Trophoblast cell (in vitro differentiated cells and primary cell): ENCODE data around the gene TAS2R13.

Source experiments
- DNase-seq, 2 donors: peaks; one replicate each; pipeline ENCODE4 v3.0.0-alpha.2; 2016
- H2AFZ ChIP-seq: 2 replicates; pipeline ENCODE4 v1.6.1; 2013; ENCODE audit warnings: low read length, moderate library complexity, mild to moderate bottlenecking; ENCODE audit not compliant: insufficient read depth, poor library complexity
- H2AK5ac ChIP-seq: 2 replicates; pipeline ENCODE4 v1.6.1; 2013; ENCODE audit warnings: mild to moderate bottlenecking, low read length
- H2BK120ac ChIP-seq: 2 replicates; pipeline ENCODE4 v1.6.1; 2013; ENCODE audit warnings: low read length, mild to moderate bottlenecking, moderate library complexity; ENCODE audit not compliant: insufficient read depth, poor library complexity
- H2BK12ac ChIP-seq: 2 replicates; pipeline ENCODE4 v1.6.1; 2013; ENCODE audit warnings: mild to moderate bottlenecking, low read length, moderate library complexity
- H2BK5ac ChIP-seq: 2 replicates; pipeline ENCODE4 v1.6.1; 2013; ENCODE audit warnings: low read length, low read depth, moderate library complexity, mild to moderate bottlenecking; ENCODE audit not compliant: poor library complexity
- H3K14ac ChIP-seq: 2 replicates; pipeline ENCODE4 v1.6.1; 2013; ENCODE audit warnings: mild to moderate bottlenecking, low read length
- H3K18ac ChIP-seq: 2 replicates; pipeline ENCODE4 v1.6.1; 2013; ENCODE audit warnings: mild to moderate bottlenecking, low read length
- H3K23ac ChIP-seq: 2 replicates; pipeline ENCODE4 v1.6.1; 2013; ENCODE audit warnings: low read length
- H3K27ac ChIP-seq: 2 replicates; pipeline ENCODE4 v1.5.1; 2013; ENCODE audit warnings: low read depth, mild to moderate bottlenecking, inconsistent platforms, low read length, moderate library complexity
- H3K27me3 ChIP-seq: 2 replicates; pipeline ENCODE4 v1.6.1; 2013; ENCODE audit warnings: inconsistent platforms, mild to moderate bottlenecking, low read length, moderate library complexity; ENCODE audit not compliant: insufficient read depth
- H3K36me3 ChIP-seq, 2 experiments: 1 replicate in 1 of 2; 2 replicates in 1 of 2; pipeline ENCODE4 v1.6.1; 2013; ENCODE audit warnings: low read length in 2 of 2, mild to moderate bottlenecking in 2 of 2, moderate library complexity in 1 of 2; ENCODE audit not compliant: insufficient read depth in 2 of 2, control insufficient read depth in 1 of 2
- H3K4ac ChIP-seq: 2 replicates; pipeline ENCODE4 v1.6.1; 2013; ENCODE audit warnings: low read depth, mild to moderate bottlenecking, low read length, moderate library complexity
- H3K4me1 ChIP-seq, 2 experiments: 1 replicate in 1 of 2; 2 replicates in 1 of 2; pipeline ENCODE4 v1.6.1; 2013; ENCODE audit warnings: low read length in 2 of 2, mild to moderate bottlenecking in 2 of 2, moderate library complexity in 1 of 2; ENCODE audit not compliant: insufficient read depth in 2 of 2, control insufficient read depth in 1 of 2
- H3K4me2 ChIP-seq: 2 replicates; pipeline ENCODE4 v1.6.1; 2013; ENCODE audit warnings: inconsistent platforms, mild to moderate bottlenecking, low read length, moderate library complexity
- H3K4me3 ChIP-seq: 2 replicates; pipeline ENCODE4 v1.5.1; 2013; ENCODE audit warnings: mild to moderate bottlenecking, low read depth, low read length, inconsistent platforms
- H3K79me1 ChIP-seq: one replicate; pipeline ENCODE4 v1.6.1; 2013; ENCODE audit warnings: low read length
- H3K79me2 ChIP-seq: 2 replicates; pipeline ENCODE4 v1.6.1; 2013; ENCODE audit warnings: low read length, mild to moderate bottlenecking; ENCODE audit not compliant: control insufficient read depth, insufficient read depth, poor library complexity
- H3K9ac ChIP-seq: 2 replicates; pipeline ENCODE4 v1.6.1; 2013; ENCODE audit warnings: mild to moderate bottlenecking, low read length
- H3K9me3 ChIP-seq: 2 replicates; pipeline ENCODE4 v1.6.1; 2013; ENCODE audit warnings: low read depth, mild to moderate bottlenecking, control low read depth, inconsistent platforms, low read length; ENCODE audit not compliant: insufficient read depth
- H4K12ac ChIP-seq: 2 replicates; pipeline ENCODE4 v1.6.1; 2013; ENCODE audit warnings: low read depth, mild to moderate bottlenecking, low read length, moderate library complexity
- H4K8ac ChIP-seq: 2 replicates; pipeline ENCODE4 v1.6.1; 2013; ENCODE audit warnings: low read depth, mild to moderate bottlenecking, low read length, moderate library complexity
- H4K91ac ChIP-seq: one replicate; pipeline ENCODE4 v1.6.1; 2013; ENCODE audit warnings: low read depth, mild to moderate bottlenecking, low read length, moderate library complexity
- WGBS: extraction: QIAGEN DNeasy Blood & Tissue Kit; methylation state at CpG from one replicate; pipeline ENCODE4 v1.1.7; 2013; ENCODE audit warnings: missing lambda C conversion rate; ENCODE audit not compliant: insufficient read length, insufficient coverage; ENCODE audit errors: extremely low coverage; 5-methylcytosine and 5-hydroxymethylcytosine counted together

The TAS2R13 gene

DNA sequence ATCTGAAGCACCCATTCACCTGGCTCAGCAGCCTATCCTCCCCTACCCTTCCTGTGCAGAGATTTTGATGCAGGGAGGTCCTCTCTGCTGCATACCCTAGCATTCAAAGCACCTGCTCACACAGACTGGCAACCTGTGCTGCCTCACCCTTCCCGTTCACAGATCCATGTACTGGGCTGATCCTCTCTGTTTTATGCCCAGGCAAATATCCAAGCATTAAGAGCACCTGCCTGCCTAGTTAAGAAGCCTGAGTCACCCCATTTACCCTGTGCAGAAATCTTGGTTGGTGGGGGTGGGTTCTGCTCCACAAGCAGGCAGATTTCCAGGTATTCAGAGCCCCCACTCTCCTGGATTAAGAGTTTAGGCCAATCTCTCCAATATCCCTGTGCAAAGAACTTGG lies 8.4 kb downstream of the TAS2R13 start:
- Histone ChIP-seq H3K27me3 (no peaks in the 10 kb centered on the region), H2BK12ac (no peak overlapping the region), H3K9me3 (peaks cover 1% of the 10 kb centered on the region), H4K12ac (no peak overlapping the region), H3K27ac (no peak overlapping the region), H2BK5ac (no peak overlapping the region), H3K79me1 (no peaks in the 10 kb centered on the region), H3K4ac (no peak overlapping the region), H3K4me2 (no peak overlapping the region), H2AFZ (no peak overlapping the region), H4K91ac (no peak overlapping the region), H2AK5ac (no peak overlapping the region), H3K4me1 (no peaks in the 10 kb centered on the region), H3K4me3 (no peak overlapping the region), H4K8ac (no peak overlapping the region), H3K14ac (no peak overlapping the region), H2BK120ac (no peak overlapping the region), H3K23ac (no peak overlapping the region), H3K36me3 (no peaks in the 10 kb centered on the region), H3K18ac (no peak overlapping the region), H3K9ac (peak overlapping the region; percentile 23), H3K79me2 (no peaks in the 10 kb centered on the region)
- WGBS: no CpG with 5 or more reads among the region's 1 CpG
- DNase-seq: no peak

DNA sequence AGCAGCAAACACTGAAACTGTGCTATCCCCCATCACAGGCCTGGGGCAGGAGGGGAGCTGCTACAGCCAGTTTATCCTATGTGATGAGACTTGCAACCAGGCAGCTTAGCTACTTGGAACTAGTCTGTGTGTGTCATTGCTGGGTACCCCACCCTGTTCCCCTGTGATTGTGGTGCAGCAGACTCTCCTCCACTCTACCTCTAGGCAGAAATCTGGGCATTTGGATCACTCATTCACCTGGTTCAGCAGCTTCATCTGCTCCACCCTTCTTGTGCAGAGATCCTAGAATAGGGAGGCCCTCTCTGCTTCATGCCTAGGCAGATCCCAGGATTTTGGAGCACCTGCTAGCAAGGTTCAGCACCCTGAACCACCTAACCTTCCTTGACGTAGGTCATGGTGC lies 8.8 kb downstream of the TAS2R13 start:
- H2AK5ac ChIP-seq: no peak overlapping the region
- H2BK120ac ChIP-seq: no peak overlapping the region
- no peaks in the 10 kb centered on the region for H3K79me1 ChIP-seq
- H4K12ac ChIP-seq: no peak overlapping the region
- no peak overlapping the region for H3K14ac ChIP-seq
- no peaks in the 10 kb centered on the region for H3K36me3 ChIP-seq
- H3K9ac ChIP-seq: no peak overlapping the region
- H4K91ac ChIP-seq: no peak overlapping the region
- H3K79me2 ChIP-seq: no peaks in the 10 kb centered on the region
- H4K8ac ChIP-seq: no peak overlapping the region
- no peak overlapping the region for H2BK5ac ChIP-seq
- no peak for DNase-seq
- no peak overlapping the region for H3K4ac ChIP-seq
- no peaks in the 10 kb centered on the region for H3K27me3 ChIP-seq
- H3K23ac ChIP-seq: peak overlapping the region; percentile 50
- H2BK12ac ChIP-seq: no peak overlapping the region
- WGBS: no CpG with 5 or more reads among the region's 1 CpG
- H3K4me3 ChIP-seq: no peak overlapping the region
- H3K4me1 ChIP-seq: no peaks in the 10 kb centered on the region
- no peak overlapping the region for H3K18ac ChIP-seq
- H3K27ac ChIP-seq: no peak overlapping the region
- peaks cover 1% of the 10 kb centered on the region for H3K9me3 ChIP-seq
- no peak overlapping the region for H2AFZ ChIP-seq
- H3K4me2 ChIP-seq: no peak overlapping the region

DNA sequence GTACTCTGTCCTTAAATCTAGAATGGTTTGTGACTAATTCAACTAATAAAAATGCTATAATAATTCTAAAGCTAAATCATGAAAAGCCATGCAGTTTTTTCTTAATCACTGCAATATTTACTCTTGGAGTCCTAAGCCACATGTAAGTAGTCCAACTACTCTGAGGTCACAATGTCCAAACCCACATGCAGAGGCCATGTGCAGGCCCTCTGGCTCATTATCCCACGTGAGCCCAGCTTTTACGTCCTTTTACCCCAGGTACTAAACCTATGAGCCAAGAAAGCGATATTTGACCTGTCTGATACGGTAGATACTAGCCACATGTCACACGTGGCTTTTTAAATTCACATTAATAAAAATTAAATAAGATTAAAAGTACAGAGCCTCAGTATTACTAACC lies 12.5 kb downstream of the TAS2R13 start:
- no peak overlapping the region for H4K12ac ChIP-seq
- H2BK5ac ChIP-seq: no peak overlapping the region
- no peak overlapping the region for H3K27ac ChIP-seq
- no peaks in the 10 kb centered on the region for H3K4me1 ChIP-seq
- H3K36me3 ChIP-seq: no peaks in the 10 kb centered on the region
- no peak overlapping the region for H3K18ac ChIP-seq
- H3K27me3 ChIP-seq: no peaks in the 10 kb centered on the region
- peaks cover 1% of the 10 kb centered on the region for H3K9me3 ChIP-seq
- H2BK12ac ChIP-seq: no peak overlapping the region
- WGBS: no CpG with 5 or more reads among the region's 5 CpGs
- DNase-seq: no peak
- no peak overlapping the region for H3K14ac ChIP-seq
- no peak overlapping the region for H2BK120ac ChIP-seq
- no peak overlapping the region for H2AFZ ChIP-seq
- H3K79me1 ChIP-seq: no peaks in the 10 kb centered on the region
- H4K91ac ChIP-seq: no peak overlapping the region
- H4K8ac ChIP-seq: no peak overlapping the region
- no peak overlapping the region for H3K23ac ChIP-seq
- no peak overlapping the region for H2AK5ac ChIP-seq
- no peak overlapping the region for H3K4me3 ChIP-seq
- no peak overlapping the region for H3K4ac ChIP-seq
- H3K79me2 ChIP-seq: no peaks in the 10 kb centered on the region
- no peak overlapping the region for H3K9ac ChIP-seq
- no peak overlapping the region for H3K4me2 ChIP-seq

DNA sequence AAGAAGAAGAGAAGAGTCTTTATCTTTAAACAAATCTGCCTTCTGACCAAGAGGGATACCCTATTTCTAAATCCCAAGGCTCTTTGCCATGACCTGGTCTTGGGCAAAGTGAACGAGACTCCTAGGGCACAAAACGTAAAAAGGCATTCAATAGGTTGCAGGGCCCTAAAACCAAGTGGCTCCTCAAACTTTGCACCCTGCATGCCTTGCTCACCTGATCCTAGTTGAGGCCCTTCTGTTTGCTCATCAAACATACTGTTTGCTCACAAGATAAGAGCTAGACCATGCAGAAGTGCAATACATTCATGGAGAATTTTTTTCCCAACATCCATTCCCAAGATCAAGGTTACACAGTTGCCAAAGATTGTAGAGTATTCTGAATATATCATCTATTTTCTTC lies 17.4 kb downstream of the TAS2R13 start:
- Histone ChIP-seq H3K4me1 (no peaks in the 10 kb centered on the region), H3K9me3 (no peaks in the 10 kb centered on the region), H3K36me3 (no peaks in the 10 kb centered on the region), H4K12ac (no peak overlapping the region), H3K4me3 (no peak overlapping the region), H2AK5ac (no peak overlapping the region), H2BK120ac (no peak overlapping the region), H3K4me2 (no peak overlapping the region), H3K27me3 (no peaks in the 10 kb centered on the region), H4K8ac (no peak overlapping the region), H3K23ac (no peak overlapping the region), H2AFZ (no peak overlapping the region), H3K79me2 (no peaks in the 10 kb centered on the region), H2BK12ac (no peak overlapping the region), H3K79me1 (no peaks in the 10 kb centered on the region), H3K14ac (no peak overlapping the region), H2BK5ac (no peak overlapping the region), H4K91ac (no peak overlapping the region), H3K18ac (no peak overlapping the region), H3K4ac (no peak overlapping the region), H3K9ac (no peak overlapping the region), H3K27ac (no peak overlapping the region)
- no peak for DNase-seq
- WGBS: no CpG with 5 or more reads among the region's 2 CpGs

DNA sequence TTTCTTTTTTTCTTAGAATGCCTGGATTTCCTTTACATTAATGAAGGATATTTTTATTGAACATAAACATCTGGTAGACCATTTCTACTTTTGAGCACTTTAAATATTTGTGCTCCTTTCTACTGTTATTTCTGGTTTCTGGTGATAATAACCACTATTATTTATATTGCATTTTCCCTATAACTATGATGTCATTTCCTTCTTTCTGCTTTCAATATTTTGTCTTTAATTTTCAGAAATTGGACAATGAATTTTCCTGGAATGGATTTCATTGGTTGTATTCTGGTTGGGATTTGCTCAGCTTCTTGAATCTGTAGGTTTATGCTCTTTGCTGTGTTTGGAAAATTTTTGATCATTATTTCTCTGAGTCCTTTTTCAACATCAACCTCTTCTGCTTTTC lies 20.1 kb downstream of the TAS2R13 start:
- Histone ChIP-seq H2BK5ac (no peak overlapping the region), H3K4me3 (no peak overlapping the region)

More for the DNA sequence above, 20.1 kb downstream of the TAS2R13 start:
- Histone ChIP-seq H2AFZ (no peak overlapping the region), H3K9ac (no peak overlapping the region), H4K8ac (no peak overlapping the region), H3K79me2 (no peaks in the 10 kb centered on the region), H3K27ac (no peak overlapping the region), H3K18ac (no peak overlapping the region), H3K4me1 (no peaks in the 10 kb centered on the region), H4K91ac (no peak overlapping the region), H3K79me1 (no peaks in the 10 kb centered on the region), H3K23ac (no peak overlapping the region), H2BK120ac (no peak overlapping the region), H3K9me3 (no peaks in the 10 kb centered on the region), H2BK12ac (no peak overlapping the region), H3K4ac (no peak overlapping the region), H3K14ac (no peak overlapping the region), H4K12ac (no peak overlapping the region), H3K36me3 (no peaks in the 10 kb centered on the region), H3K27me3 (no peaks in the 10 kb centered on the region), H2AK5ac (no peak overlapping the region), H3K4me2 (no peak overlapping the region)
- no peak for DNase-seq
